ENCODE results near the gene FXYD2. TPM values are rescaled to one million over a fixed set of nuclear protein-coding genes. Genes with fewer than 3 reads are reported as not detected.
"Not testable (repeated sequence)": the region's sequence is repeated elsewhere in the genome, so short reads cannot be mapped to it uniquely, and the experiment has no call there.

Gene FXYD2
- total RNA-seq, 3 donors from 2014 or later: 0.63 to 0.66 (median 0.63) TPM

- H3K4me1 Mint-ChIP-seq (ENCODE audit: low read depth): peaks cover 56% of the 10 kb centered on the region
Observed at GRCh38 chr11:117814204-117814765, 10.3 kb downstream of the FXYD2 start.

DNA sequence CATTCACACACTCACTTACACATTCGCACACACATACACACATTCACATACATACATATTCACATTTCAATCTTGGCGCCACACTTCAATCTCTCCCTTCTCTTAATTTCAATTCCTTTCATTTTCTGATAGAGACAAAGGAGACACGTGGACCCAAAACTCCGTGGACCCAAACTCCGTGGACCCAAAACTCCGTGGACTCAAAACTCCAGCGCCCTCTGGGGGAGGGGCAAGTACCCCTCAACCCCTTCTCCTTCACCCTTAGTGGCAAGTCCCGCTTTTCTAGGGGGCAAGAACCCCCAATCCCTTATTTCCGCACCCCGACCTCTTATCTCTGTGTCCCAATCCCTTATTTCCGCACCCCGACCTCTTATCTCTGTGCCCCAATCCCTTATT lies 14.5 kb downstream of the FXYD2 start:
- H3K4me1 Mint-ChIP-seq (ENCODE audit: low read depth): peaks cover 28% of the 10 kb centered on the region
- ATAC-seq; H3K36me3 Mint-ChIP-seq (ENCODE audit: insufficient read depth); DNase-seq; H3K27me3 Mint-ChIP-seq (ENCODE audit: low read depth); H3K9me3 Mint-ChIP-seq; H3K4me3 Mint-ChIP-seq: not testable (repeated sequence)

More at GRCh38 chr11:117814204-117814765, 10.3 kb downstream of the FXYD2 start:
- peaks cover 4% of the 10 kb centered on the region for H3K27me3 Mint-ChIP-seq (ENCODE audit: low read depth)
- no peaks in the 10 kb centered on the region for H3K36me3 Mint-ChIP-seq (ENCODE audit: insufficient read depth)
- no peak overlapping the region for H3K4me3 Mint-ChIP-seq
- DNase-seq (no peak), ATAC-seq (no peak)
- H3K9me3 Mint-ChIP-seq: no peaks in the 10 kb centered on the region

GRCh38 chr11:117809236-117810055 lies 15.1 kb downstream of the FXYD2 start:
- Mint-ChIP-seq H3K4me1 (ENCODE audit: low read depth) (peaks cover 22% of the 10 kb centered on the region), H3K36me3 (ENCODE audit: insufficient read depth) (no peaks in the 10 kb centered on the region), H3K27me3 (ENCODE audit: low read depth) (peaks cover 4% of the 10 kb centered on the region), H3K9me3 (no peaks in the 10 kb centered on the region), H3K4me3 (no peak overlapping the region)
- DNase-seq (no peak), ATAC-seq (peak; percentile 75 to 86)

- Mint-ChIP-seq H3K4me3 (no peak overlapping the region), H3K36me3 (ENCODE audit: insufficient read depth) (no peaks in the 10 kb centered on the region), H3K9me3 (no peaks in the 10 kb centered on the region), H3K27me3 (ENCODE audit: low read depth) (peaks cover 4% of the 10 kb centered on the region), H3K4me1 (ENCODE audit: low read depth) (peaks cover 16% of the 10 kb centered on the region)
- no peak for DNase-seq
- no peak for ATAC-seq
Observed at GRCh38 chr11:117808784-117809183, 15.8 kb downstream of the FXYD2 start.

DNA sequence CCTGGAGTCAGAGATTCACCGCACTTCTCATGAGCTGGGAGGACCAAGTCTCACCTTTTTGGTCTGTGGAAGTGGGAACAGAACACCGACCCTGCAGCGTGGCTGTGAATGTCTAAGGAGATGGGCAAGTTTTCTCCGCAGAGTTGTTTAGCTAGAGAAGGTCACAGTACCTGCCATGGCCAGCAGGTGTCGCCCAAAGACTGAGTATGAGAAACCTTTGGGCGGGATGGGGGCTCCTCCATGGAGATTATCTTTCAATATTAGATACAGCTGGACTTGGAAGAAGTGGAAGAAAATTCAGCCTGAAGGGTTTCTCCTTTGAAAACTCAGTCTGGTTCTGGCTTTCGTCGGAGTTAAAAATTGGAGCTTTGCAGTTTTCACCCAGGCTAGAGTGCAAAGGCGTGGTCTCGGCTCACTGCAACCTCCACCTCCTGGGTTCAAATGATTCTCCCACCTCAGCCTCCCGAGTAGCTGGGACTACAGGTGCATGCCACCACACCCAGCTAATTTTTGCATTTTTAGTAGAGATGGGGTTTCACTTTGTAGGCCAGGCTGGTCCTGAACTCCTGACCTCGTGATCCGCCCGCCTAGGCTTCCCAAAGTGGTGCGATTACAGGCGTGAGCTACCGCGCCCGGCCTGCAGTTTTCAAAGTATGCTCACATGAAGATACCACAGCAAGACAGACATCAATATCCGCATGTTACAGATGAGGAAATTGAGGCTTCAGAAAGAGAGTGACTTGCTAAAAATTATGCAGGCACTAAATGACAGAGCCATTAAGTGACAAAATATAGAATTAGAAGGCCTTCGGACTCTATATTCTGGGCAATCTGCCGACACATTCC lies 16.8 kb downstream of the FXYD2 start:
- peak; percentile 72 for DNase-seq
- Mint-ChIP-seq H3K4me1 (ENCODE audit: low read depth) (peaks cover 12% of the 10 kb centered on the region), H3K36me3 (ENCODE audit: insufficient read depth) (no peaks in the 10 kb centered on the region), H3K9me3 (no peaks in the 10 kb centered on the region), H3K27me3 (ENCODE audit: low read depth) (peaks cover 4% of the 10 kb centered on the region), H3K4me3 (no peak overlapping the region)
- peak in 1 of 2 donors; percentile 66 for ATAC-seq

DNA sequence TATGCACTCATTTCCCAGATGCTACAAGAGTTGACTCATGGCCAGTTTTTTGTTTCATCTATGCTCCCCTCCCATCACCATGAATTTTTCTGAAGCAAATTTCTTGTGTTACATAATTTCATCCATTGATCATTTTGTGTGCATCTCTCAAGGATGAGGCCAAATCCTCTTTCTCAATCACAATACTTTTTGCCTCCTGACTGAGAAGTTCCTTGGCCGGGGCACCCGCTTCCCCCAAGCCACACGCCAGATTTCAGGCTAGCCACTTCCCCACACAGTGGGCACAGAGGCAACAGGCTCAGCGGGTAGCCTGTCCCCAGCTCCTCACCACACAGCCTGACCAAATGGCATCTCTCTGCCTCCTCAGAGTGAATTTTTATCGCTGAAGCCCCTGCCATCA lies 17.7 kb downstream of the FXYD2 start:
- no peaks in the 10 kb centered on the region for H3K36me3 Mint-ChIP-seq (ENCODE audit: insufficient read depth)
- ATAC-seq (no peak), DNase-seq (no peak)
- no peak overlapping the region for H3K4me3 Mint-ChIP-seq
- H3K9me3 Mint-ChIP-seq: no peaks in the 10 kb centered on the region
- peaks cover 12% of the 10 kb centered on the region for H3K4me1 Mint-ChIP-seq (ENCODE audit: low read depth)
- H3K27me3 Mint-ChIP-seq (ENCODE audit: low read depth): peaks cover 4% of the 10 kb centered on the region

DNA sequence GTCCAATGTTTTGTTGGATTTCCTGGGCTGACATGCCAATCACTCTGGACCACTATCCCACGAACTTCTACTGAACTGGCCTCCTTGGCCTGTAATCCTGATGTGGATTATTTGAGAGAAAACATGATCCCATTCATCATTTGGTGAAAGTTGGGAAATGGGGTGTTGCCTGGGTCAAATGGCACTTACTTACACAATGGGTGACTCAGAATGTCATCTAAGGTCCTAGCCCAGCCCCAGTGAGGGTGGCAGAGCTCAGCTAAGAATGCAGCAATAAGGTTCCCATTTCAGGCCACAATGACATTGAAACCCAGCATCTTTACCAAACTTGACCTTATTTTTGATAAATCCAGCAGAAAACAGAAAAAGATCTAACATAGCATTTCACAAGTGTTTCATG lies 19.5 kb downstream of the FXYD2 start:
- Mint-ChIP-seq H3K4me3 (no peak overlapping the region), H3K4me1 (ENCODE audit: low read depth) (peaks cover 12% of the 10 kb centered on the region), H3K27me3 (ENCODE audit: low read depth) (no peaks in the 10 kb centered on the region), H3K36me3 (ENCODE audit: insufficient read depth) (no peaks in the 10 kb centered on the region), H3K9me3 (no peaks in the 10 kb centered on the region)
- no peak for DNase-seq
- no peak for ATAC-seq

GRCh38 chr11:117803896-117804295 lies 20.6 kb downstream of the FXYD2 start:
- no peak for DNase-seq
- no peaks in the 10 kb centered on the region for H3K9me3 Mint-ChIP-seq
- peaks cover 5% of the 10 kb centered on the region for H3K27me3 Mint-ChIP-seq (ENCODE audit: low read depth)
- ATAC-seq: no peak
- peaks cover 3% of the 10 kb centered on the region for H3K4me1 Mint-ChIP-seq (ENCODE audit: low read depth)
- H3K4me3 Mint-ChIP-seq: no peak overlapping the region
- H3K36me3 Mint-ChIP-seq (ENCODE audit: insufficient read depth): no peaks in the 10 kb centered on the region

DNA sequence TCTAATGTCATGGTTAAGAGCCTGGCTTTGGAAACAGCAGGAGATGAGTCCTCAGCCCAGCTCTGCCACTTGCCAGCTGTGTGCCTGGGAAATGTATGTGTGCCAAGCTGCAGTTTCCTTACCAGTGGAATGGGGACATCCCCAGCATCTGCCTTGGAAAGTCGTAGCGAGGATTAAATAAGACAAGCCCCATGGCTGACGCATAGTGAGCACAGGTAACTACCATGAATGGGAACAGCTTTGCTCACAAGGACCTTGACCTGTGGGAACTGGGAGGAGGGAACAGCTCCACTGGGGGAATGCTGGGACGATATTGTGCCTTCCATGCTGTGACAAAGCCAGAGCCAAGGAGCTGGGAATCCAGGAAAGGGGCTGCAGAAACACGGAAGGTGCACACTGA lies 24.9 kb downstream of the FXYD2 start:
- Mint-ChIP-seq H3K4me1 (ENCODE audit: low read depth) (peaks cover 16% of the 10 kb centered on the region), H3K36me3 (ENCODE audit: insufficient read depth) (no peaks in the 10 kb centered on the region), H3K9me3 (no peaks in the 10 kb centered on the region), H3K27me3 (ENCODE audit: low read depth) (peaks cover 33% of the 10 kb centered on the region), H3K4me3 (no peak overlapping the region)
- no peak for DNase-seq
- no peak for ATAC-seq

GRCh38 chr11:117796872-117797529 lies 27.5 kb downstream of the FXYD2 start, which contains the start of gene DSCAML1:
Gene DSCAML1, minus strand, starts transcription at chr11:117797216. Its CDS starts 137 bp downstream, at chr11:117797079.
- Mint-ChIP-seq H3K4me3 (peak within 1 kb of the TSS; percentile 53), H3K27me3 (ENCODE audit: low read depth) (peaks cover 58% of the 10 kb centered on the region), H3K4me1 (ENCODE audit: low read depth) (peaks cover 16% of the 10 kb centered on the region), H3K9me3 (no peaks in the 10 kb centered on the region), H3K36me3 (ENCODE audit: insufficient read depth) (no peaks in the 10 kb centered on the region)
- ATAC-seq (peak; percentile 93 to 94), DNase-seq (peak; percentile 33)

- Mint-ChIP-seq H3K36me3 (ENCODE audit: insufficient read depth) (no peaks in the 10 kb centered on the region), H3K4me3 (no peak overlapping the region)
Observed at GRCh38 chr11:117796456-117796871, 28.1 kb downstream of the FXYD2 start.

GRCh38 chr11:117795638-117796455 lies 28.7 kb downstream of the FXYD2 start:
- no peak for ATAC-seq
- H3K9me3 Mint-ChIP-seq: no peaks in the 10 kb centered on the region
- H3K36me3 Mint-ChIP-seq (ENCODE audit: insufficient read depth): no peaks in the 10 kb centered on the region
- H3K27me3 Mint-ChIP-seq (ENCODE audit: low read depth): peaks cover 67% of the 10 kb centered on the region
- H3K4me1 Mint-ChIP-seq (ENCODE audit: low read depth): peaks cover 16% of the 10 kb centered on the region
- peak overlapping the region; percentile 53 for H3K4me3 Mint-ChIP-seq
- no peak for DNase-seq

More at GRCh38 chr11:117796456-117796871, 28.1 kb downstream of the FXYD2 start:
- DNase-seq: no peak
- Mint-ChIP-seq H3K9me3 (no peaks in the 10 kb centered on the region), H3K27me3 (ENCODE audit: low read depth) (peaks cover 62% of the 10 kb centered on the region), H3K4me1 (ENCODE audit: low read depth) (peaks cover 16% of the 10 kb centered on the region)
- no peak for ATAC-seq
